COLO668 (cell line): Measurements from ENCODE around the gene ITGB1BP1.
"Not testable (repeated sequence)": the region's sequence is repeated elsewhere in the genome, so short reads cannot be mapped to it uniquely, and the experiment has no call there.

Source experiments
- DNase-seq: peaks from one replicate; lab custom pipeline; 2025; ENCODE audit not compliant: unreplicated experiment; lab: John Stamatoyannopoulos, UW

The ITGB1BP1 gene

GRCh38 chr2:9401646-9402371 lies 21.5 kb downstream of the ITGB1BP1 start:
- DNase-seq: no peak

GRCh38 chr2:9401059-9401547 lies 22.2 kb downstream of the ITGB1BP1 start:
- no peak for DNase-seq

- no peak for DNase-seq
Measured at GRCh38 chr2:9400268-9401058, 22.9 kb downstream of the ITGB1BP1 start.

- DNase-seq: no peak
Measured at GRCh38 chr2:9398881-9399780, 24.2 kb downstream of the ITGB1BP1 start.

DNA sequence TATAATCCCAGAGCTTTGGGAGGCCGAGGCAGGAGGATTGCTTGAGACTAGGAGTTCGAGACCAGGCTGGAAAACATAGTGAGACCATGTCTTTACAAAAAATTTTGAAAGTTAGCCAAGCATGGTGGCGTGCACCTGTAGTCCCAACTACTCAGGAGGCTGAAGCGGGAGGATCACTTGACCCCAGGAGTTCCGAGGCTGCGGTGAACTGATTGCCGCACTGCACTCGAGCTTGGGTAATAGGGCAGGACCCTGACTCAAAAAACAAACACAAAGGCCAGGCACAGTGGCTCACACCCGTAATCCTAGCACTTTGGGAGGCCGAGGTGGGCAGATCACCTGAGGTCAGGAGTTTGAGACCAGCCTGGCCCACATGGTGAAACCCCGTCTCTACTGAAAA lies 25.1 kb downstream of the ITGB1BP1 start:
- not testable (repeated sequence) for DNase-seq

GRCh38 chr2:9397201-9397600 lies 26.1 kb downstream of the ITGB1BP1 start:
- DNase-seq: no peak

GRCh38 chr2:9394816-9395215 lies 28.5 kb downstream of the ITGB1BP1 start:
- DNase-seq: no peak

DNA sequence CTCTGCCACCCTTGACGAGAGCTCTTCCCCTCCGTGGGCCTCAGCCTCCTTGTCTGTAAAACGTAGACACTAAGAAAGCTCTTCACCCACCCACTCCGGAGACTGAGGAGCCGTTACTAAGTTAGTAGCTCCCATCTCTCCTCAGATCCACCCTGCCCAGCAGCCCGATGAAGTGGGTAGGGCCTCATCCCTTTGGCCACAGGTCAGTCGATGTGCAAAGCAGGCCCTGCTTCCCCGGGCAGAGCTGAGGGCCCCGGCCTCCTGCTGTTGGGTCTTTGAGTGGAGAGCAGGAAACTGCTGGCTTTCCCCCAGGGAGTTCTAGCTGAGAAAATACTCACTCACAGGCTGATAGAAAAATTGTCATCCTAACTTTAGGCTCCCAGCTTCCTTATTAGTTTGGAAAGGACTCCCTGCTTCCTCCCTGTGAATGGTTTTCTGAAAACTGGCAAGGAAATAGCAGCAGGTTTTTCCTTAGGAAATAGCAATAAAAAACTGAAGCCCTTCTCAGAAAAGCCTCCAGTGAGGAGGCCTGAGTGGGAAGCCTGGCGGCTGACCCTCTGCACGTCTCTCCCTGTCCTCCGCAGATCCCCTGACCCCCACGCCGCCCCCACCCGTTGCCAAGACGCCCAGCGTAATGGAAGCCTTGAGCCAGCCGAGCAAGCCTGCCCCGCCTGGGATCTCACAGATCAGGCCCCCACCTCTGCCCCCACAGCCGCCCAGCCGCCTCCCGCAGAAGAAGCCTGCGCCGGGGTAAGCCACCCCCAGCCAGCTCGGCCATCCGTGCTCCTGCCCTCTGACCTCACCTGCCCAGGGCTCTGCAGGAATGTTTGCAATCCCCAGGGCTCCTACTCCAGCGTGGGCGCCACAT lies 30.2 kb downstream of the ITGB1BP1 start:
- no peak for DNase-seq

- DNase-seq: no peak
Measured at GRCh38 chr2:9391961-9392720, 31.2 kb downstream of the ITGB1BP1 start.

GRCh38 chr2:9390991-9391390 lies 32.3 kb downstream of the ITGB1BP1 start:
- DNase-seq: no peak

- DNase-seq: no peak
Measured at GRCh38 chr2:9390151-9390850, 33.0 kb downstream of the ITGB1BP1 start.

- DNase-seq: no peak
Measured at GRCh38 chr2:9388950-9389911, 34.1 kb downstream of the ITGB1BP1 start.

DNA sequence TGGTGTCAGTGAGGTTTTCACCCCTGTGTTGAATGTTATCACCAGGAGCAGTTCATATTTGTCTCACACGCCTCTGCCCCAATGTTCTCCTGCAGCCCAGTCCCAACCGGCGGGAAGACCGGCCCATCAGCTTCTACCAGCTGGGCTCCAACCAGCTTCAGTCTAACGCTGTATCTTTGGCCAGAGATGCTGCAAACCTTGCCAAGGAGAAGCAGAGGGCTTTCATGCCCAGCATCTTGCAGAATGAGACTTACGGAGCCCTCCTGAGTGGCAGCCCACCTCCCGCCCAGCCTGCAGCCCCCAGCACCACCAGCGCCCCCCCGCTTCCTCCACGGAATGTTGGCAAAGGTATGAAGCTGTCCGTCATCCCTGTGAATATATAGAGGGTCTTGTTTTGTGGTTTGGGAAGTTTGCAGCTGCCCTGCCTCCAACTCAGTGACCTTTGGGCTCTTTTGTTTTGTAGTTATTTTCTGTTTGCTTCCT lies 35.1 kb downstream of the ITGB1BP1 start:
- no peak for DNase-seq

DNA sequence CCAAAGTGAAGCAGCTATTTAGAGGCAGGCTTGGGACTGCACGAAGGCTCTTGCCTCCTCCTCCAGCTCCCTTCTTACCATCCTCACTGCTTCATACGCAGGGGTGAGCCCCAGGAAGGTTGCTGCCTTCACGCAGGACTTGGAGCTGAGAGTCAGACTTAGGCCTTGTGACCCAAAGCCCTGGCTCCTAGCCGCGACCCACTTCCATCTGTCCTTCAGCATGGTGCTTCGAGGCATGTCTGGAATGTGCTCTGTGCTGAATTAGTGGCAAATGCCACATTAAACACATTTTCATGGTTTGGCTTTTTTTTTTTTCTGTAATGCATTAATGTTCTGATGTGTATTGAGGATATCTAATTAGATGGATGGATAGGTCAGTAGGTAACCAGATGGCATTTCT lies 37.5 kb downstream of the ITGB1BP1 start:
- no peak for DNase-seq

DNA sequence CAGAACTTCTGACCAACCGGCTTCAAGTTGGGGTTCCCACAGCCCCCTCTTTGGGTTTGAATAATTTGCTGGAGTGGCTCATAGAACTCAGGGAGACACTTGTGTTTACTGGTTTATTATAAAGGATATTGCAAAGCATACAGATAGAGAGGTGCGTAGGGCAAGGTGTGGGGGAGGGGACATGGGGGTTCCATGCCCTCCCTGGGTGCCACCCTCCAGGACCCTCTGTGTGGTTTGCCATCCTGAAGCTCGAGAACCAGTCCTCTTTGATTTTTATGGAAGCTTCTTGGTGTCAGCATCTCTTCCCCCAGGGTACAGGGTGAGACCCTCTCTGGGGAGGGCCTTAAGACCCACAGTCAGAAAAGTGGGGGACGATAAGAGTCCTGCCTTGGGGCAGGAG lies 38.8 kb downstream of the ITGB1BP1 start:
- no peak for DNase-seq

DNA sequence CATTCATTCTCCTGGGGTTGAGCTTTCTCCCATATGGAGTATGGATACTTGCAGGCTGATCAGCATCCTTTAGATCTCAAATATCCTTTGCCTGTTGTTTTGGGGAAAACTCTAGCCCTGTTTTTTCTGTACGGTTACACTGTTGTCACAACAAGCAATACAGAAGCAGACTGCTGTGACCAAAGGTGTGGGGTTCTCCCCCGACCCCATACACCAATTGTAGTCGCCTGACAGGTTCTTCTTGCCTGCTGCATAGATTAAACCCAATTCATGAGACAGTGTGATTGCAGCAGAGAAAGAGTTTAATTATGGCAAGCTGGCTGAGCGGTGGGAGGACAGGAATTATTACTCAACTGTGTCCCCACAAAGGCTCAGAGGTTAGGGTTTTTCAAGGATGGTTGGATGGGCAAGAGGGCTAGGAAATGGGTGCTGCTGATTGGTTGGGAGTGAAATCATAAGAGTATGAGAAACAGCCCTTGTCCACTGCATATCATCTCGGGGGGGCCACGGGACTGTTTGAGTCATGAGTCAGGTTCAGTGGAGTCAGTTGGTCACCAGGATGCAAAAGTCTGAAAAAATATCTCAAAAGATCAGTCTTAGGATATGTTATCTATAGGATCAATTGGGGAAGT lies 40.6 kb downstream of the ITGB1BP1 start:
- no peak for DNase-seq
